Thyroid gland (tissue), 4 donors: Measurements from ENCODE around the gene KCNJ6. TPM values are rescaled to one million over a fixed set of nuclear protein-coding genes. Genes with fewer than 3 reads are reported as not detected.

Source experiments
- DNase-seq, 2 donors: peaks; one replicate each; pipeline ENCODE4 v3.0.0-alpha.2; 2019
- H3K27ac ChIP-seq, 3 donors: fragments of 200-600 bp; sonication (generic); 1 replicate in 2 of 3; 2 replicates in 1 of 3; pipeline ENCODE4 v1.5.1; 2016 to 2019; ENCODE audit warnings: mild to moderate bottlenecking in 1 of 3, moderate library complexity in 1 of 3
- H3K27me3 ChIP-seq: fragments of 200-600 bp; sonication (generic); one replicate; pipeline ENCODE4 v1.5.1; 2019
- H3K36me3 ChIP-seq, 2 donors: fragments of 200-600 bp; sonication (generic); one replicate each; pipeline ENCODE4 v1.5.1; 2016 to 2019
- H3K4me1 ChIP-seq, 2 donors: fragments of 200-600 bp; sonication (generic); one replicate each; pipeline ENCODE4 v1.5.1; 2017 to 2019
- H3K4me3 ChIP-seq, 3 donors: fragments of 200-600 bp; sonication (generic); replicated peaks in 1 of 3; 1 replicate in 2 of 3; 2 replicates in 1 of 3; pipeline ENCODE4 v1.5.1; 2016; ENCODE audit warnings: mild to moderate bottlenecking in 1 of 3
- H3K9me3 ChIP-seq: fragments of 200-600 bp; sonication (generic); one replicate; pipeline ENCODE4 v1.5.1; 2017
- POLR2A ChIP-seq, 2 donors: fragments of 450-650 bp; IDR thresholded peaks; one replicate each; pipeline ENCODE4 v1.6.1; 2017; ENCODE audit warnings: antibody characterized with exemption in 2 of 2, mild to moderate bottlenecking in 2 of 2, moderate library complexity in 1 of 2
- WGBS, 2 donors: methylation state at CpG; one replicate each; pipeline ENCODE4 v1.1.5; 2017; 5-methylcytosine and 5-hydroxymethylcytosine counted together
- intact Hi-C: fragments of 100-400 bp; cut with DNase I; formaldehyde crosslinking; loops from one replicate; pipeline ENCODE4 v1.15.1; 2023
- total RNA-seq, 4 donors: library from RNA; depleted of rRNA; stranded (reverse); fragments of >200 nt; gene quantifications; one replicate each; pipeline ENCODE4 v1.2.3, GENCODE V29; 2016
- TF ChIP-seq, protein P1 (sequence below), 6 experiments: fragments of 200-600 bp in 3 of 6; fragments of 450-650 bp in 3 of 6; sonication (generic) in 3 of 6; IDR thresholded peaks; one replicate each; pipeline ENCODE4 v1.5.1; 2016 to 2019; ENCODE audit warnings: antibody characterized with exemption in 6 of 6, mild to moderate bottlenecking in 2 of 6, inconsistent platforms in 1 of 6, moderate library complexity in 1 of 6

KCNJ6 gene
- total RNA-seq, 4 donors from 2014 or later, result not detected

- peaks cover 0 to 7% of the 10 kb centered on the region in 2 donors for H3K4me1 ChIP-seq
- no peak for DNase-seq
- intact Hi-C loops, result no loop called here
- 65 to 68% methylated on average over 11 to 12 of the region's 14 CpGs for WGBS, 2 donors
- no peaks in the 10 kb centered on the region for H3K27me3 ChIP-seq
- no peak overlapping the region for H3K4me3 ChIP-seq
- H3K36me3 ChIP-seq, result no peaks in the 10 kb centered on the region
- H3K27ac ChIP-seq, result no peak overlapping the region
- no peaks in the 10 kb centered on the region for H3K9me3 ChIP-seq
- no peak for TF ChIP-seq POLR2A (IDR thresholded peaks at IDR 0.05)
- TF ChIP-seq, protein P1, sequence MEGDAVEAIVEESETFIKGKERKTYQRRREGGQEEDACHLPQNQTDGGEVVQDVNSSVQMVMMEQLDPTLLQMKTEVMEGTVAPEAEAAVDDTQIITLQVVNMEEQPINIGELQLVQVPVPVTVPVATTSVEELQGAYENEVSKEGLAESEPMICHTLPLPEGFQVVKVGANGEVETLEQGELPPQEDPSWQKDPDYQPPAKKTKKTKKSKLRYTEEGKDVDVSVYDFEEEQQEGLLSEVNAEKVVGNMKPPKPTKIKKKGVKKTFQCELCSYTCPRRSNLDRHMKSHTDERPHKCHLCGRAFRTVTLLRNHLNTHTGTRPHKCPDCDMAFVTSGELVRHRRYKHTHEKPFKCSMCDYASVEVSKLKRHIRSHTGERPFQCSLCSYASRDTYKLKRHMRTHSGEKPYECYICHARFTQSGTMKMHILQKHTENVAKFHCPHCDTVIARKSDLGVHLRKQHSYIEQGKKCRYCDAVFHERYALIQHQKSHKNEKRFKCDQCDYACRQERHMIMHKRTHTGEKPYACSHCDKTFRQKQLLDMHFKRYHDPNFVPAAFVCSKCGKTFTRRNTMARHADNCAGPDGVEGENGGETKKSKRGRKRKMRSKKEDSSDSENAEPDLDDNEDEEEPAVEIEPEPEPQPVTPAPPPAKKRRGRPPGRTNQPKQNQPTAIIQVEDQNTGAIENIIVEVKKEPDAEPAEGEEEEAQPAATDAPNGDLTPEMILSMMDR (IDR thresholded peaks at IDR 0.05), result no peak
These were observed 73.9 kb downstream of the KCNJ6 start for GRCh38 chr21:37842163-37842919.

DNA sequence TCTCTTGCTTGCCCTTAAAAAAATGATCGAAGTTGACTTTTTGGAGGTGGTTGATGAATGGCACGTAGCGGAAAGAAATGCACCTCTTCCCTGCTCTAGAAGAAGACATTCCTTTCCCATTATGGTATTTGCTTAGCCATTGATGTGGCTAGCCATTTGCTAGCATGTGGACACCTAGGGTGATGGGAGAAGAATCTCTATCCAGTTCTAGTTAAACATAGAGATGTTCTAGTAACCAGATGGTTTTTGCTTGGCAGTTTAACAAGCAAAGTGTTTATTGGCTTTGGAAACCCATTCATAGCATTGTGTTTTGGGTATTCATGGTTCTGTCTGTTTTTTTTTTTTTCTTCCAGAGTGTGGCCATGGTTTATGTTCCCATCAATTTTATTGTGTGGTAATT, 78.9 kb downstream of the KCNJ6 start:
- intact Hi-C loops, result no loop called here
- Histone ChIP-seq H3K36me3 (no peaks in the 10 kb centered on the region), H3K9me3 (no peaks in the 10 kb centered on the region), H3K27ac (no peak overlapping the region), H3K4me1 (peaks cover 0 to 7% of the 10 kb centered on the region in 2 donors), H3K4me3 (no peak overlapping the region), H3K27me3 (no peaks in the 10 kb centered on the region)
- no peak for TF ChIP-seq POLR2A (IDR thresholded peaks at IDR 0.05)
- TF ChIP-seq, protein P1 (IDR thresholded peaks at IDR 0.05), result no peak
- WGBS, 2 donors, result 96 to 98% methylated on average over 3 of the region's 3 CpGs
- no peak for DNase-seq

DNA sequence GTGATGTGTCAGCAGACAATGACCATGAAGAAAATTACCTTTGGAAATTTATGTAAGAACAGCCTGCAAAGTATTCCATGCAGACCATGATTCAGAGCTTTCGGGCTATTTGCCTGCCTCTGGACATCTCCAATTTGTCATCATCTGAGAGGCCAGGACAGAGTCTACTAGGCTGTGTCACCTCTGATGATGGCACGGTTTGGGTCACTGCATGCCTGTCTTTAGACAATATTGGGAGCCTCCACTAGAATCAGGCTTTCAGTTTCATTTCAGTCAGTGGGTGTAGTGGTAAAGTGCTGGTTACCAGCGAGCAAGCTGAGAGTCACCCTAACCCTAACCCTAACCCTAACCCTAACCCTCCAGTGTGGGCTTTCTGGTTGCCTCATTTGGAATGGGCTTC, 80.8 kb downstream of the KCNJ6 start:
- Histone ChIP-seq H3K27me3 (no peaks in the 10 kb centered on the region), H3K9me3 (no peaks in the 10 kb centered on the region), H3K36me3 (no peaks in the 10 kb centered on the region), H3K27ac (no peak overlapping the region), H3K4me1 (peaks cover 0 to 7% of the 10 kb centered on the region in 2 donors), H3K4me3 (no peak overlapping the region)
- no peak for DNase-seq
- 89 to 90% methylated on average over 3 of the region's 3 CpGs for WGBS, 2 donors
- TF ChIP-seq, protein P1 (IDR thresholded peaks at IDR 0.05), result no peak
- no peak for TF ChIP-seq POLR2A (IDR thresholded peaks at IDR 0.05)
- intact Hi-C loops, result no loop called here

- Histone ChIP-seq H3K4me3 (no peak overlapping the region), H3K9me3 (no peaks in the 10 kb centered on the region), H3K36me3 (no peaks in the 10 kb centered on the region), H3K4me1 (no peaks in the 10 kb centered on the region), H3K27ac (no peak overlapping the region), H3K27me3 (no peaks in the 10 kb centered on the region)
- no peak for DNase-seq
- 82% methylated on average over 6 of the region's 6 CpGs for WGBS, 2 donors
- TF ChIP-seq POLR2A (IDR thresholded peaks at IDR 0.05), result no peak
- TF ChIP-seq, protein P1 (IDR thresholded peaks at IDR 0.05), result no peak
- intact Hi-C loops, result no loop called here
These were observed 83.0 kb downstream of the KCNJ6 start for GRCh38 chr21:37833301-37833700.

DNA sequence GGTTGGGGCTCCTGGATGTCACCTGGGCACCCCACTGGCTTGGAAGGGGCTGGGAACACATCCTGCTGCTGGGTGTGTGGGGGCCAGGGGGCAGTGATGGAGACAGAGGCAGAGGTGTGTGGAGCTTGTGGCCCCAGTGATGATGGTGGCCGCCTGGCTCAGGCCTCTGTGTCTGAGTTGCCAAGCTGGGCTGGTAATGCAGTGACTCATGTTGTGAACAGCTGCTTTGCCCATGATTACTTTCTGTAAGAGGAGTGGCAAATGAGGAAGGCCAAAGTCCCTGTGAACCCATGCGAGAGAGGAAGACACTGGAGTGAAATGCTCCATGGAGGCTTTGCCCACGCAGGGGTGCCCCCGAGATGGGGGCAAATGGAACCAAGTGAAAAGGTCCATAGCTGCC, 86.8 kb downstream of the KCNJ6 start:
- H3K4me3 ChIP-seq, result no peak overlapping the region
- no peaks in the 10 kb centered on the region for H3K36me3 ChIP-seq
- no peaks in the 10 kb centered on the region for H3K9me3 ChIP-seq
- intact Hi-C loops, result no loop called here
- H3K27me3 ChIP-seq, result no peaks in the 10 kb centered on the region
- no peak for TF ChIP-seq POLR2A (IDR thresholded peaks at IDR 0.05)
- TF ChIP-seq, protein P1 (IDR thresholded peaks at IDR 0.05), result no peak
- no peak for DNase-seq
- H3K4me1 ChIP-seq, result no peaks in the 10 kb centered on the region
- no peak overlapping the region for H3K27ac ChIP-seq
- WGBS, 2 donors, result 83 to 87% methylated on average over 3 to 4 of the region's 4 CpGs
